ENCODE data around the gene ISG20L2. TPM values are rescaled to one million over a fixed set of nuclear protein-coding genes. Genes with fewer than 3 reads are reported as not detected.

The ISG20L2 gene
- polyA plus RNA-seq, 2 of the 4 experiments (the other 2 are of a cell fraction): 29.6 to 42.5 TPM

DNA sequence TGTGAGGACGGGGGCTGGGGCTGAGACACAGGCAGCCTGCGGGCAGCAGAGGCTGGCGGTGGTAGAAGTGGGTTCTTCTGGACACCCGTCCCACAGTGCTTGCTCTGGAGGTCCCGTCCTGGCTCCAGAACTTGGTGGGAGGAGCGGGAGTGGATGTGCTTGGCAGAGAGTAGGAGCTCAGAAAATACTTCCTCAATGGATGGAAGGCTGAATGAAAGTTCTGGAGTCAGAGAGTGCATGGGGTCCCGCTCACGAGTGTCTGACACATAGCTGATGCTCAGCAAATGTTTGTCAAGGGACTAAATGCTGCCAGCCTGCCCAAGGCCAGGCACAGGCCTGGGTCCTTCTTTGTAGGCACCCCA lies 37.9 kb downstream of the ISG20L2 start (continued):
- TF ChIP-seq MAFK (IDR thresholded peaks at IDR 0.05; ENCODE audit: partially characterized antibody): no peak

- ATAC-seq (no peak), DNase-seq (ENCODE audit: low read depth in 1 of 2, low spot score in 1 of 2) (no peak), FAIRE-seq (no peak)
- H3K9me3 ChIP-seq: no peaks in the 10 kb centered on the region
- H3K4me3 ChIP-seq: no peak overlapping the region
- peak overlapping the region in 1 of 2 experiments; percentile 78; a peak in 2 of 6 replicates for H3K27ac ChIP-seq
- peak overlapping the region; percentile 98 for H3K4me2 ChIP-seq
- 44% methylated on average over 10 of the region's 10 CpGs for WGBS (ENCODE audit: missing lambda C conversion rate)
- POLR2A ChIA-PET: interaction anchor here (0.7 to 2.8 kb wide), 7 partner anchors 16 to 42 kb away, joined by 3 to 15 read pairs (median 5); partner anchors contain the start of genes CRABP2, ISG20L2 and METTL25B
- CTCF ChIA-PET: interaction anchor here (0.6 to 52.1 kb wide), 63 partner anchors 14 to 583 kb away, joined by 3 to 2258 read pairs (median 6); partner anchors contain the start of genes CRABP2, HAPLN2, HDGF and INSRR
- no peak for TF ChIP-seq MYC (IDR thresholded peaks at IDR 0.05; ENCODE audit: borderline replicate concordance, low read length)
- peak; percentile 41; the same call in 1 of the 2 replicates for TF ChIP-seq KDM1A (IDR thresholded peaks at IDR 0.05; ENCODE audit: low read depth)
- H3K4me1 ChIP-seq: peaks cover 52% of the 10 kb centered on the region
These were observed 38.5 kb downstream of the ISG20L2 start for GRCh38 chr1:156689953-156690674.

DNA sequence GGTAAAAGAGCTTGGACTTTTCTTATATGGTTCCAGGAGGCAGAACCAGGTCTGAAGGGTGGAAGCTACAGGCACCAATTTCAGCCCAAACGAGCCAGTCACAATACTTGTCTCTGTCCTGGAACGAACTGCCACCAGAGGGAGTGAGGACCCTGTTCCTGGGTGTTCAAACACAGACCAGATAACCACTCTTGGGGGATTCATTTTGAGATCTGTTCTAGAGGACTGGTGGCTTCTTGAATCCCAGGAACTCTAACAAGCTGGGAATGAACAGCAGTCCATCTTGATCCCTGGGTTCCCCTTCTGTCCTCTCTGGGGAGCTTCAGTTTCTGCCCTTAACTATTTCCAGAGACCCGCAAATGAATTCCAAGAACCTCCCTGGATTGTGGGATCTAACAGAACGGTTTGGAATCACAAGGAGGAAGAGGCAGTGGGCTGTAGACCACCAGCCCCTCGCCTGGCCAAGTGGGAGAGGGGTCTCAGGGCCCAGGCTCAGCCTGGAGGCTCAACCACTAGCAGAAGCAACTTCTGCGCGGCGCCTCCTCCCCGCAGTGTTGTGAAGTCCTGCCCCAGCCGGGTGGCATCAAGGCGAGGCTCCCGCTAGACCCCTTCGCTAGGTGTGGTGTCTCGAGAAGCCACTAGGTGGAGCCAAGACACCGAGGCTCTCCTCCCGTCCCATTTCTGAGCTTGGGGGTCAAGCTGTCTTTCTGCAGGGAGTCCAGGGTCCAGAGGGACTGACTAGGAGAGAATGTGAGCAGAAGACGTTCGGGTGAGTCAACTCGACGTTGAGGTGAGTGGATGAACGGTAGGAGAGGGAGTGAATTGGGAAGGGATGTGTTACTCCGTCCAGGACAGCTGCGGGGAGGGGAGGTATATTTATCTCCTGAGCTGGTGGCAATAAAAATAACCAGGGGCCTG lies 39.3 kb downstream of the ISG20L2 start:
- ATAC-seq (peak; percentile 88 to 93), DNase-seq (ENCODE audit: low read depth in 1 of 2, low spot score in 1 of 2) (peak; percentile 86 to 92), FAIRE-seq (no peak)
- Histone ChIP-seq H3K4me3 (peak overlapping the region; percentile 36), H3K27ac (peak overlapping the region; percentile 57 to 78; a peak in 5 of 6 replicates), H3K4me1 (peaks cover 55% of the 10 kb centered on the region), H3K9me3 (no peaks in the 10 kb centered on the region), H3K4me2 (peak overlapping the region; percentile 98)
- WGBS (ENCODE audit: missing lambda C conversion rate): 4% methylated on average over 16 of the region's 23 CpGs
- POLR2A ChIA-PET: interaction anchor here (0.6 to 2.8 kb wide), 8 partner anchors 17 to 43 kb away, joined by 3 to 15 read pairs (median 4); partner anchors contain the start of genes CRABP2, ISG20L2 and METTL25B
- TF ChIP-seq BHLHE40 (IDR thresholded peaks at IDR 0.05; ENCODE audit: low read depth, low read length) (no peak), SMC3 (IDR thresholded peaks at IDR 0.05) (peak; percentile 85), CTCF (IDR thresholded peaks at IDR 0.05) (peak; percentile 77), RARB (CRISPR knock-in tag; IDR thresholded peaks at IDR 0.05) (no peak), HES2 (IDR thresholded peaks at IDR 0.05) (no peak), MAZ (IDR thresholded peaks at IDR 0.05; ENCODE audit: borderline replicate concordance, low read depth, low read length) (no peak), NFE2L2 (conservative IDR thresholded peaks at IDR 0.05; ENCODE audit: low read length) (no peak), RAD21 (conservative IDR thresholded peaks at IDR 0.05 in 1 of 2, IDR thresholded peaks at IDR 0.05 in 1 of 2) (peak; percentile 91 to 97), SREBF2 (IDR thresholded peaks at IDR 0.05) (no peak), MAX (IDR thresholded peaks at IDR 0.05) (peak; percentile 32; the same call in 1 of the 2 replicates), MYC (IDR thresholded peaks at IDR 0.05; ENCODE audit: borderline replicate concordance, low read length) (no peak), KDM1A (IDR thresholded peaks at IDR 0.05; ENCODE audit: low read depth) (no peak), KDM5A (IDR thresholded peaks at IDR 0.05) (no peak), RCOR1 (IDR thresholded peaks at IDR 0.05; ENCODE audit: low read depth, low read length) (no peak), EP300 (IDR thresholded peaks at IDR 0.05) (no peak), RFX5 (IDR thresholded peaks at IDR 0.05) (no peak), JUN (IDR thresholded peaks at IDR 0.05) (no peak), HMGXB4 (CRISPR knock-in tag; IDR thresholded peaks at IDR 0.05; ENCODE audit: borderline replicate concordance) (no peak), CHD2 (IDR thresholded peaks at IDR 0.05; ENCODE audit: low read length, partially characterized antibody) (no peak)
- CTCF ChIA-PET: interaction anchor here (0.6 to 52.1 kb wide), 74 partner anchors 13 to 267 kb away, joined by 3 to 2258 read pairs (median 6); partner anchors contain the start of genes CRABP2, HAPLN2, HDGF and INSRR

All from A549 (cell line).